GM21723 (cell line): ENCODE results near the gene ST3GAL4.

Source experiments
- ATAC-seq: cut with Tn5 transposase; IDR thresholded peaks from one replicate; pipeline ENCODE4 v1.9.1; 2021; ENCODE audit warnings: mild to moderate bottlenecking, moderate library complexity; ENCODE audit not compliant: unreplicated experiment

The ST3GAL4 gene

DNA sequence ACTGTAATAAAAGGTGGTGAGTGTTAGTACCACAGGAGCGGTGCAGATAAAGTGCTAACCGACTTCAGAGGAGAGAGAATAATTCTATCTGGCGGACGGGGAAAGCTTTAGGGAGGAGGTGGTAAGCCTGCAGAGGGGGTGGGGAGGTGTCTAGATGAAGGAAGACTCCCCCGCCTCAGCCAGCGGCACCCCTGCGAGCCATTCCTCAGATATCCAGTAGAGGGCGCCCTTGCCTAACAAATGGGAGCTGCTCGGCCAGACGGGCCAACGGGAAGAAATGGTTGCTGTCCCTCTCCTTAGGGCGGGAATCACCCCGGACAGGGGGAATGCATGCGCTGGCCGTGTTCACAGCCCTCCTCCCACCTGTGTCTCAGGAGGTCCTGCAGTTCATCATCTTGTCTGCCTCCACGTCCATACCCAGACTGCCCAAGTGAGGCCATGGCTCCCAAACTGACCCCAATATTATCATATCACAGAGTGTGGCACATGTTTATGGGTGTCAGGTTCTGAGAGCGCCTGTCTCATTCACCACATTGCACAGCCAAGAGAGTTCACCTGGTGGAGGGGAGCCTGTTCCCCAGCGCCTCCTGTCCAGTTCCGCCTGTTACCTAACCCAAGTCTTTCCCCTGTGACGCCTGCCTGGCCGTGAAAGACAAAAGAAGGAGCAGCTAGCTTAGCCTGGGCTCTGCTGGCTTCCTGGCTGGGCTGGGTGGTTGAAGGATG lies 85.5 kb downstream of the ST3GAL4 start:
- peak; percentile 81 for ATAC-seq

DNA sequence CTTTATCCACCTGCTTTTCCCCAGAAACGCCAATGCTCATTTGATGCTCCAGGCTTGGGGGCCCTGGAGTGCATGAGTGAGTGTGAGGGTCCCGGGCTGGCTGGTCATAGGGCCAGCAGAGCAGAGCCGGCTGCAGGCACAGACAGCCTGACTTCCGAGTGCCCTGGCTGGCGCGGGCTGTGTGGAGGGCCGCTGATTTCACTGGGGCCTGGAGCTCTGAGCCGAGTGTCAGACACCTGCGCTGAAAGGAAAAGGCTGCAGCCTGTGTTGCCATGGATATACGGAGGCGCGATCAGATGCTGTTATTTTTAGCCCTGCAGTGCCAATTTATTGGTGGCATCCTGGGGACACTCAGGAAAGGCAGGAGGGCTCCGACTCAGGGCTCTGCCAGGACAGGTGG lies 87.6 kb downstream of the ST3GAL4 start:
- ATAC-seq, result no peak

DNA sequence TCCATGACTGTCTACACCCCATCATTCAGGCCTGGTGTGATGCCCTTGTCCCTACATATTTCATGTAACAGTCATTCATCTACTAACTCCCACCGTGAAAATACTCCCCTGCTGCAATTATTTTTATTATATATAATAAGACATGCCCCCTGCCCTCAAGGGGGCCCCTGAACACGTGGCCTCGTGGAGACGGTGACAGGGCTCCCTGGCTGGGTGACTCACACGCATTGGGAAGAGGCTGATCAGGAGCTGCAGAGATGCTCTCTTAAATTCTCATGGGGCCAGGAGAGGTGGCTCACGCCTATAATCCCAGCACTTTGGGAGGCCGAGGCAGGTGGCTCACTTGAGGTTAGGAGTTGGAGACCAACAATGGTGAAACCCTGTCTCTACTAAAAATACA lies 88.6 kb downstream of the ST3GAL4 start:
- ATAC-seq, result no peak

DNA sequence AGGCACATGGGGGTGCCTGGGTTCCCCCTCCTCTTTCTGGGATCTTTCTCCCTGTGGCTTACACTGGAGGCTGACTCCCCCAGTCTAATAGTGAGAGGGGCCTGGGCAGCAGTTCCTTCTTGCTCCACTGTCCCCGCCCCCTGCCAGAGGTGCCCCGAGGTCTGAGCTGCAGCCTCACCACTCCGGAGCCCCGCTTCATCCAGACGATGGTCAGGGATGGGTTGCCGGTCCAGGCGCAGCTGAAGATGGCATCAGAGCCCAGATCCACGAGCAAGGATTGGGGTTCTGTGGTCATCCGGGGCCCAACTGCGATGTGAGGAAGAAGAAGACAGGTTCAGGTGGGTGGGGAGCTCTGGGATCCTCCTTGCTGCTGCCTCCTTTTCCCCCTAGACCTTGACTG lies 91.1 kb downstream of the ST3GAL4 start:
- ATAC-seq, result no peak

DNA sequence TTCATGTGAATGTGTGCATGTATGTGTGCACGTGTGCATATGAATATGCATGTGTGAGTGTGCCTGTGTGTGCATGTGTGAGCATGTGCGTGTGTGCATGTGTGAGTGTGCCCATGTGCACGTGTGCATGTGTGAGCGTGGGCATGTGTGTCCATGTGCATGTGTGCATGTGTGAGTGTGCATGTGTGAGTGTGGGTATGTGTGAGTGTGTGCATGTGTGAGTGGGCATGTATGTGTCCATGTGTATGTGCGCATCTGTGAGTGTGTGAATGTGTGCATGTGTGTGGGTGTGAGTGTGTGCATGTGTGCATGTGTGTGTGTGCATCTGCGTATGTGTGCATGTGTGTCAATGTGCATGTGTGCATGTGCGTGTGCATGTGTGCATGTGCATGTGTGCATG lies 94.7 kb downstream of the ST3GAL4 start:
- no peak for ATAC-seq

DNA sequence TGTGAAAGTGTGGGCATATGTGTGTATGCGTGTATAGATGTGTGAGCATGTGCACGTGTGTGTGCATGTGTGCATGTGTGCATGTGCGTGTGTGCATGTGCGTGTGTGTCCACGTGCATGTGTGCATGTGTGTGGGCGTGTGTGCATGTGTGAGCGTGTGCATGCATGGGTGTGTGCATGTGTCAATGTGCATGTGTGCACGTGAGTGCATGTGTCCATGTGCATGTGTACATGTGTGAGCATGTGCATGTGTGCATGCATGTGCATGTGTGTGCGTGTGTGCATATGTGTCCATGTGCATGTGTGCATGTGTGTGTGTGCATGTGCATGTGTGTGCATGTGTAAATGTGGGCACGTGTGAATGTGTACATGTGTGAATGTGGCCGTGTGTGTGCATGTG lies 95.3 kb downstream of the ST3GAL4 start:
- no peak for ATAC-seq

DNA sequence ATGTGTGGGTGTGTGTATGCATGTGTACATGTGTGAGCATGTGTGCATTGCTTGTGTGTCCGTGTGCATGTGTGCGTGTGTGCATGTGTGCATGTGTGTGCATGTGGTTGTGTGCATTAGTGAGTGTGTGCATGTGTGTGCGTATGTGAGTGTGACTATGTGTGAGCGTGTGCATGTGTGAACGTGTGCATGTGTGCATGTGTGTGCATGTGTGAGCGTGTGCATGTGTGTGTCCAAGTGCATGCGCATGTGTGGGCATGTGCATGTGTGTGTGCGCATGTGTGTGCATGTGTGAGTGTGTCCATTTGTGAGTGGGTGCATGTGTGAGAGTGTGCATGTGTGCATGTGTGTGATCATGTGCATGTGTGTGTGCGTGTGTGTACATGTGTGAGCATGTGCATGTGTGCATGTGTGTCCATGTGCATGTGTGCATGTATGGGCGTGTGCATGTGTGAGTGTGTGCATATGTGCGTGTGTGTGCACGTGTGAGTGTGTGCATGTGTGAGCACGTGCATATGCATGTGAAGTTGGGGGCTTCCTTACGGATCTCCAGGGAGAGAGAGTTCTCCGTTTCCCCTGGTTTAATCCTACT lies 95.8 kb downstream of the ST3GAL4 start:
- ATAC-seq, result no peak

DNA sequence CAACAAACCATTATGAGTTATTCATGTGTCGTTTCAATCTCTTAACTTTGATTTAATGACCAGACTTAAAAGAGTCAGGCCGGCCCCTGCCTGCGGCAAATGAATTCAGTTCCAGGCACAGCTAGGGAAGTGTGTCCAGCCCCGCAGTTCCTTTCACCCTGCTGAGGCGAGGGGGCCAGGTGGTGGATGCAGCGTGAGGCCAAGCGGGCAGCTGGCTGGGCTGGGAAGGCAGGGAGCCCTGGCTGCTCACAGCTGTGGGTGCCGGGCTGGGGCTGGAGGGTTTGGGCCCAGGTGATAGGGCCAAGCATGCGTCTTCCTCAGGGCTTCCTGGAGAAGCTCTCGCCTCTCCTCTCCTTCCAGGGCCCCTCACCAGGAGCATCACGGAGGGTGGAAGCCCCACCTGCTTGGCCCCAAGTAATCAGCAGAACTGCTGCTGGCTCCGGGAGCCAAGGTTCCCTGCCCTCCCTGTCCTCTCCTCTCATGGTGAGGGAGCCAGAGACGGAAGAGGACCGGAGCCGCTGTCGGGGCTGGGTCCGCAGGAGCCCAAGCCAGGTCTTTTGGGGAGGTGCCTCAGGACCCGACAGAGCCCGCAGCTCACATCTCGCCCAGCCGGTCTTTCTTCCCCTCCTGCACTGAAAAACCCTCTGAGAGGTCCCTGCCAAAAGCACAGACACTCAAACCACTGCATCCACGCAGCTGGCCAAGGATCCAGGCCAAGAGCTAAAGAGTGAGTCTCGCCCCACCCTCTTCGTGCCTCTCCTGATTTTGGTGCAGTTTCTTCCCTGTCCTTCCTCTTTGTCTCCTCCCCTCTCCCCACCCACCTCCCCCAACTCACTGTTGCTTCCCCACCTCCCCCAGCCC lies 97.0 kb downstream of the ST3GAL4 start:
- ATAC-seq, result no peak

DNA sequence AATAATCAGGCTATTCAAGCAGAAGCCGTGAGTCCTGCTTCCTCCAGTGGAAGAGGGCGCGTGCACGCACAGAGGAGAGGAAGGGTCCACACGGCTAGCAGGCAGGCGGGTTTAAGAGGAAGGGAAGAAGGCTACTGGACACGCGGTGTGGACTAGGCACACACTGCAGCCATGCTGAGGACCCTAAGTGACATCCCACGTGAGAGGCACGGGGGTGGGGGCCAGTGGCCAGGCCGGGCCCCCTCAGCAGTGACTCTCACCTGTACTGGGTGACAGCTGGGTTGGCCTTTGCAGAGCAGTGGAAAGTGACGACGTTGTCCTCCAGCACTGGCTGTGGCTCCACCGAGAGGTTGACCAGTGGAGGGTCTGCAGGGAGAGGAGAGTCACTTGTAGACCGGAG lies 100.6 kb downstream of the ST3GAL4 start:
- no peak for ATAC-seq

DNA sequence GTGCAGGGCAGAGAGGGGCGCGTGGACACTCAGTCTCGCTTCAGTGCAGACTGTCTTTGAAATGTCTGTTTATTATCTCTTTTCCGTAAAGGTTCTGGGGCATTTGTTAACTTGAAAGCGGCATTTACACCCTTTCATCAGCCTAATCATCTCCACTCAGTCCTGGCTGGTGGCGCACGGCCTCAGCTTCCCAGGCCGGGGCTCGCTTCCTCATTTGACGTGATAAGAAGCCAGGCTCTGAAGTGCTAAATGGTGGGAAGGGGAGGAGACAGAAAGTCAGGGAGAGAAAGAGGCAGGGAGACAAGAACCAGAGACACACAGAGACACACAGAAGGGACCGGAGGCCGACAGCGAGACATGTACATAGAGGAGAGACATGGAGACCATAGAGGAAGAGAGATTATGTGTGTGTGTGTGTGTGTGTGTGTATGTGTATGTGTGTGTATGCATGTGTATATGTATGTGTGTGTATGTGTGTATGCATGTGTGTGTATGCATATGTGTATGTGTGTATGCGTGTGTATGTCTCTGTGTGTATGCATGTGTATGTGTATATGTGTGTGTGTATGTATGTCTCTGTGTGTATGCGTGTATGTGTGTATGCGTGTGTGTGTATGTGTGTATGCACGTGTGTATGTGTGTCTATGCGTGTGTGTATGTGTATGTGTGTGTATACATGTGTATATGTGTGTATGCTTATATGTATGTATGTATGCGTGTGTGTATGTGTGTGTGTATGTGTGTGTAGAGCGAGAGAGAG lies 101.5 kb downstream of the ST3GAL4 start:
- no peak for ATAC-seq

DNA sequence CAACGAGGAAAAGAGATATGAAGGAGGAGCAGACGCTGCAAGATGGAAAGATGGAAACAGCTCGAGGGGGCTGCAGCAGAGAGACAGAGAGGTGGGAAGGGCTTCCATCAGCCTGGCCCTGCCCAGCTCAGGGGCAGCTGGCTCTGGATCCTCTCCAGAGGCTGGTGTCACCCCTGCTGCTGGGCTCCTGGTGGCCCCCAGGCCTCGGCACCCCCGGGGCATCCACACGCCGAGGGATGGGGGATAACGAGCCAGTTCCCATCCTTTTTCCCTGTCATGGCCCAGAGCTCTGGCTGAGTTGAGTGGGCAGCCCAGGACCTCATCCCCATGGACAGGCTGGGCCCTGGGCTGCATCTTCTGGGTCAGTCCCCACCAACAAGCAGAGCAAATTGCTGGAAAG lies 102.3 kb downstream of the ST3GAL4 start:
- ATAC-seq, result no peak

DNA sequence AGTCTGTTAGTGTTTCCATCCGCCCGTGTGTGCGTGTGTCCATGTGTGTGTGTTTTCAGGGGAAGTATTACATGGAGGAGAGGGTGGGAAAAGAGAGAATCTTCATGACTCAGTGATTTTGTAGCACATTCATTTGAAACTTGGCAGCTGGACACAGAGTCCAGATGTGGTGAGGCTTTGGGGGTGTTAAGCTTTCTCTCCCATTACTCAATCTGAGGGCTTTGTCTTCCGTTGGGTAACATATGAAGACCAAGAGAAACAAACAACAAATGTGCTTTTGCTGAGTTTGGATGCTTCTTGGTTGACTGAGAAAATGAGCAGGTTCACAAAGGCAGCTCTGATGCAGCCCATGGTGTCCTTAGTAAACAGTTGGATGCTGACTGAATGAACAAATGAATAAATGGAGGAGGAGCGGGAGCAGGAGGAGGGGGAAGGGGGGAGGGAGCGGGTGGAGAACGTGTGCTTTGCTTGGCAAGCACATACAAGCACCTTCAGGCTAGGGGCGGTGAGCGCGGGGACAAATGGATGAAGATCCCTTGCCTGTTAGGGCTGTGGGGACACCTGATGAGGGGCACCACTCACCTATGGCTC lies 104.3 kb downstream of the ST3GAL4 start:
- no peak for ATAC-seq

DNA sequence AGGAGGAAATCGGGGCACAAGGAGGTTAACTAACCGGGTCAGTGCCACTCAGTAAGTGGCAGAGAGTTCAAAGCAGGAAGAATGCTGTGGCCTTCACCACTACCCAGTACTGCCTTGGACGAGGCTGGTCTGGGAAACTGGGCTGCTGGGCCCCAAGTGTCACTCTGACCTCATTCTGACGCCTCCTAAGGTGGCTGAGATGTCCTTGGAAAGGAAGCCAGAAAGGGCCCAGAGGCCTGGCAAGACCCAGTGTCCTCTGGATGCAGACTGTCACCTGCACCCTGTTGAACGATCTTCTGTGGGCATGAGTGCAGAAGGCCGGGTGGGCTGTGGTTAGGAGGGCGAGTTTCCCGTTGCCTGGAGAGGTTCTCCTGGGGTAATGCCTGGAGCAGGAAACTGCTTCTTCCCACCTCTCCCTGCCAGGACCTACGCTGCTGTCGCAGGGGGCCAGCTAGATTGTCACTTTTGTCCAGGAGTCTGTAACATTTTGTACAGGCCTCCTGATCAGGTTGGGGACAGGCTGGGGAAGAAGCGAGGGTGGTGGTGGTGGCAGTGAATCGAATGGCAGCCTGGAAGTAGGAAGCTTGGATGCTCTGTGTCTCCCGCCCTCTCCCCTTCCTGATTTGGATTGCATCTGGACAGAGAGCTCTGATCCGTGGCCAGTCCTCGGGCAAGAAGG lies 105.1 kb downstream of the ST3GAL4 start:
- no peak for ATAC-seq

DNA sequence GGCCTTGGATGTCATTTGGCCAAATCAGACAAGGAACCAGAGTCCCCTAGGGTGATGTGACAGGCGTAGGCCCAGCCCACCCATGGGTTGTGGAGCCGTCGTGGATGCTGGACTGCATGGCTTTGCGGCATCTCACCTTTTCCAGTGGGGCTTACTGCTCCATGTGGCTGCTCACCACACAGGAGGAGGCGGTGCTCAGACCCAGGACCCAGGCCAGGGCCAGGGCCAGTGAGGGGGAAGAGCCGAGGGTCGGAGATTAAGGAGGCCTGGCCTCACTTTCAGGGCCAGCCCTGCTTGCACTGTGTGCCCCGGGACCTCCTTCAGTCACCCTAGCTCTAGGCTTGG lies 105.6 kb downstream of the ST3GAL4 start:
- ATAC-seq, result no peak

DNA sequence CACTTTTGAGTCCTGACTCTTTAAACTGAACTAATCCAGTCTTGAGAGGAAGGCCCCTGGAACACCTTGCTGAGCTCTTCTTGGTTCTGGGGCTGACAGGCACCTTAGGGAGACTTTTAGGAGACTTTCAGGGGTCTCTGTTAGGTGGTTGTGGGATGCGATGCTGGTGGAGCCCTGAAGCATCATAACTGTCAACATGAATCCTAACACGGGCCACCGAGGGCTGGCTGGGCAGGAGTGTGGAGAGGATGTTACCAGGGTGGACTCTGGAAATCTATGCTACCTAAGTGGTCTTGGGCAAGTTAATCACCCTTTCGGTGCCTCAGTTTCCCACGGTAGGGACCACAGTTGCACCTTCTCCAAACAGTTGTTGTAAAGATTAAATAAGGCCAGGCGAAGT lies 106.5 kb downstream of the ST3GAL4 start:
- ATAC-seq, result no peak

DNA sequence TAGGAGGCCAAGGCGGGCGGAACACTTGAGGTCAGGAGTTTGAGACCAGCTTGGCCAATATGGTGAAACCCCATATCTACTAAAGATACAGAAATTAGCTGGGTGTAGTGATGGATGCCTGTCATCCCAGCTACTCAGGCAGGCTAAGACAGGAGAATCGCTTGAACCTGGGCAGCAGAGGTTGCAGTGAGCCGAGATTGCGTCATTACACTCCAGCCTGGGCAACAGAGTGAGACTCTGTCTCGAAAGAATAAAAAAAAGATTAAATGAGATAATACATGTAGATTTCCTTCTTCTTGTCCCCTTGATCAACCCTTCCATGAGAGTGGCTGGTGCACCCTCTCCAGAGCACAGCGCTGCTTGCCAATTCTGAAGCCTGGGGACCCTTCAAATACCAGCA lies 106.9 kb downstream of the ST3GAL4 start:
- ATAC-seq, result no peak
